Amygdala (tissue), 56 donors: ENCODE results near the gene GRIFIN.

Experiments
- DNase-seq, 56 donors: peaks; one replicate each; lab custom pipeline; 2025; lab: John Stamatoyannopoulos, UW

The GRIFIN gene

DNA sequence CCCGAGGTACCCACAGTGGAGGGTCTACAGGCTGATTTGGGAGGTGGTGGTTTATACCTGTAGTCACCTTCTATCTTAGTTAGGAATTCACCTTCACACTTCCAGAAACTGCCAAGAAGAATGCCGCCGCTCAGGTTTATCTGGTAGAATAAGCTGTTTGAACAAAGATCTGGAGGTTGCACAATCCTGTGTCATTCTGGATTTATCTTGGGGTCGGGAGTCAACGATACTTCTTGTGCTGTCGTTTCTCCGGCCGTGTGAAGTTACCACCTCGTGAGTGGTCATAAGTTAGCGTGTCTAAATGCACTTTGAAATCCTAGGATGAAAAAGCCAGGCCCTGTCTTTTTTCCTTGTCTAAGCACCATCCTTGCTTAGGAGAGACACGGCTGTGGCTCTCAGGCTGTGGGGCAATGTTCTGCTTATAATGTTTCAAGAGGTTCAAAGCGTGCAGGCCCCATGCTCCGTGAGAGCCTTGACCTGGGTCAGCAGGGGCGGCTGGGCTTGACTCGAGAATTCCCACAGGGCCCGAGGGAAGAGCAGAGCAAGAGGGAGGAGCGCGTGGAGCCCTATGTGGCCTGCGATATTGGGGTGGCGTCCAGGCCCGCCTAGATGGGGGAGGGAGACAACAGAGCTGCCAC is 35.5 kb downstream of the GRIFIN start:
- DNase-seq, result no peak

DNA sequence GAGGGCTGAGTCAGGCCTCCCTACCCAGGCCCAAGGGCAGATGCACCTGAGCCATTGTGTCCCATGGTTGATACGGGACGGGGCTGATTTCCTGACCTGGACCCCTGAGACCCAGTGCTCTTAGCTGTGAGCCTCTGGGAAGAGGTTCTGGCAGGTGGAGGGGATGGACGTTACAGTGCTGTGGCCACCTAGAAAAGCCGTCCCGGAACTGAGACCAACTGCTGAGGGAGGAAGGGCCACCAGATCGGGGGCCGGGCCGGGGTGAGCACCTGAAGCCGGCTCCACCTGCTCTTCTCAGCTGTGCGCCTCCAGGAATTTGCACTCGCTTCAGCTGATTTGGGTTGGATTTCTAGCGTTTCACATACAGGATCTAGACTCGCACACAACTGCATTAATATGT is 37.4 kb downstream of the GRIFIN start:
- DNase-seq, result no peak

DNA sequence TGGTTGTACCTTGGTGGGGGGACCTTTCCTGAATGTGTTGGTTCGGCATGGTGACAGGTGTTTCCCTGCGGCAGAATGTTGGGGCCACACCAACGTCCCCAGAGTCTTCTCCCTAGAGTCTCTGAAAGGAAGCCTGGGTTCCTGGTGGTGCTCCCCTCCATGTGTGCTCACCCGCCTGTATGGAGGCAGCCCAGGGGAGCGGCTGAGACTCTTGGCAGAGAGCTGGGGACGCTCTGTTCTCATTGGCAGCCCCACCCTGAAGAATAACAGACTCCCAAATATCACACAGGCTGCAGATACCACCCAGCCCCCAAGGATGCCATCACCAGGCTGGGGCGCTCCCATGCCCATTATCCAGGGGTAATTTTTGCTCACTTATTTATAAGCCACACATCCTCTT is 38.0 kb downstream of the GRIFIN start:
- no peak for DNase-seq

DNA sequence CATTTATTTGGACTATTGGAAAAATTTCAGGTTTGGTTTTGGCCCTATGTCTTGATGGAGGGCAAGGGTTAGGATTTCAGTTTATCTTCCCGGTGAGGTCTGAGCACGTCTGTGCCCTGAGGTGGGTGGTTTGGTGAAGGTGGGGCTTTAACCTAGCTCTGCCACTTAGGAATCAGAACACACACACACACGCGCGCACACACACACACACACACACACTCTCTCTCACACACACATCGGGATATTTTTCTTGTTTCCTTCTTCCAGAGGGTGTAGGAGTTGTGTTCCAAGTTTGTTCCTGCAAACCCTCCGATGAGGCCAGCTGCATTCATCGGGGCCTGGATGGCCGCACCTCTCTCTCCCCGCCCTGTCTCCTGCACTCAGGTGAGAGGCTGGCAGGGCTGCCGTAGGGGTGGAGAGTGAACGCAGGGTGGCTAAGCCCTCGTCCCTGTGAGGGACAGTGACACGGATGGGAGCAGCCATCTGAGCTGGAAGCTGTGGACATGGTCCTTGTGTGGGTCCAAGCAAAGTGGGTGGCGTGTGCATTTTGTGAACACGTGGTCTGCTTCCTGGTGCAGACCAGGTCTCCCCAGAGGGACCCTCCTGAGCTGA is 38.6 kb downstream of the GRIFIN start:
- DNase-seq, result no peak

DNA sequence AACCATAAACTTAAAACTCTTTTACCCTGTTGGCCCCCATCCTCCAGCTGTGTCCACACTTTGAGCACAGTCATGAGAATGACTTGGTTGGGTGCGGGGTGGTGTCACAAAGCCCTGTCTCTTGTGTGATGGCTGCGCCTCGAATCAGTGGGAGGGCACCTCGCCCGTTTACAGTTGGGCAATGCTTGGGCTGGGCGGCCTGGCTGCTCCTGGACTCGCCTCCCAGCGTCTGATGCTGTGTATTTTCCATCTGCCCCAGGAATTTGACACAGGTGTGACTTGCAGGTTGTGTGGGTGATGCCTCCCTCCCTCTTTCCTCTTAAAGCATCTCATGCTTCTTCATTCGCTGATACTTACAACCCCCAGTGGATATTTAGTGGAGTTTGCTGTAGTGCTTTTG is 39.1 kb downstream of the GRIFIN start:
- DNase-seq, result no peak

DNA sequence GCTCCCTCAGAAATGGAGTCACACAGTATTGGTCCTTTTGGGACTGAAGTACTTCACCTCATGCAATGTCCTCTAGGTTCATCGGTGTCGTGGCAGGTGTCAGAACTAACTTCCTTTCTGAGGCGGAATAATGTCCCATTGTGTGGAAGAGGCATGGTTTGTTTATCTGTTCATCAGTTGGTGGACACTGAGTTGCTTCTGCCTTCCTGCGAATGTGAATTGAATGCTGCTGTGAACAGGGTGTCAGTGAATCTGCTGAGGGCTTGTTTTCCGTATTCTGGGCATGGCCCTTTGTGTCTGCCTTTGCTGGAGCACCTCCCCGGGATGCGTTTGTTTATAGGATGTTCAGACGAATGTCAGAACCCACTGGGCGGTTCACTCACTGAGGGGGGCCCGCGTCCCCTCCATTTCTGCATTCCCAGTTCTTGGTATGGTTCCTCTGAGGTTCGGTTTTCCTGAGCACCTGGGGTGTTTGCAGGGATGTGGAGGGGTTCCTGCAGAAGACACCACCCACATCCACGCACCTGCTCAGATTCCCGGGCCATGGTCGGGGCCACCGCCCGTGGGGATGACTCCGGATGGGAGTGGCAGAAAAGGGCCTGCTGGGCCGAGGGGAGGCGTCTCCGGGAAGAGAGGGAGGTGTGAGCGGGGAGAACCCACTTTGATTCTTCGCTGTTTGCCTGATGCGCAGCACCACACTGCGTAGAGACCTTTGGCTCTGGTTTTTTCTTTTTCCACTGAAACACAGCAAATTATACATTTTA is 39.7 kb downstream of the GRIFIN start:
- DNase-seq, result peak in 1 of 56 donors; percentile 10

DNA sequence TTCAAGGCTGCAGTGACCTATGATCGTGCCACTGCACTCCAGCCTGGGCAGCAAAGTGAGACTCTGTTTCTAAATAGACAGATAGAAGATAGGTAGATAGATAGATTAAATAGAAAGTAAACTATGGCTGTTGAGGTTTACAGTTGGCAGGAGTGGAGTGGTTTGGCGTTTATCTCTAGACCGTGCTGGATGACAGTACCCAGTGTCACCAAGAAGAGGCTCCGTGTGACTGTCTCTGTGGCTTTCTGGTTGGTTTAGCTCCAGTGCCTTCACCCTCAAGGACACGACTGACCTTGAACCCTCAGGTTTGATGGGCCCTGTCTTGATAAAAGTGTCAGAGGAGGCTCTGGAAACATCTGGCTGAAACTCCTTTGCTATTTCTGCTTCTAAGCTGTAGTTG is 41.1 kb downstream of the GRIFIN start:
- DNase-seq, result no peak

DNA sequence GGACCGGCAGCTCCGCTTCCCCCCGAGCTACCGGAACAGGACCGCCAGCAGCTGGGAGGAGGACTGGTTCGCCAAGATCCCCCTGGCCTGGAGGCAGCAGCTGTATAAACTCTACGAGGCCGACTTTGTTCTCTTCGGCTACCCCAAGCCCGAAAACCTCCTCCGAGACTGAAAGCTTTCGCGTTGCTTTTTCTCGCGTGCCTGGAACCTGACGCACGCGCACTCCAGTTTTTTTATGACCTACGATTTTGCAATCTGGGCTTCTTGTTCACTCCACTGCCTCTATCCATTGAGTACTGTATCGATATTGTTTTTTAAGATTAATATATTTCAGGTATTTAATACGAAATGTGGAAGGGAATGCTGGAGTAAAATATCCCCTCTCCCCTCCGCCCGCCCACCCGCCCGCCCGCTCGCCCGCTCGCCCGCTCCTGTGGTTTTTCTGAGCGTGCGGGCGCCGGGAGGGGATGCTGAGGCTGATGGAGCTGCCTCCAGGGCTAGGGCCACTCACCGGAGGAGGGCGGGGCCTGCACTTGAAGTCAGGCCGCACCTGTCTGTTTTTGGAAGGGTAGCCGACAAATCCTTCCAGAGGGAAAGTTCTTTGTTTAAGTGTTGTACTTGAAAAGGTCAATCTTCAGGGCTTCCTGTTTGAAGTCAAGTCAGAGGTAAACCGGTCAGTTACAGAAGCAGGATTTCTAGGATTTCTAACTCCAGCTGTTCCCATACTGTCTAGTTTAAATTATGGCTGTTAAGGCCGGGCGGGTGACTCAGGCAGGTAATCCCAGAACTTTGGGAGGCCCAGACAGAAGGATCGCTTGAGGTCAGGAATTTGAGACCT is 42.3 kb downstream of the GRIFIN start:
- no peak for DNase-seq

DNA sequence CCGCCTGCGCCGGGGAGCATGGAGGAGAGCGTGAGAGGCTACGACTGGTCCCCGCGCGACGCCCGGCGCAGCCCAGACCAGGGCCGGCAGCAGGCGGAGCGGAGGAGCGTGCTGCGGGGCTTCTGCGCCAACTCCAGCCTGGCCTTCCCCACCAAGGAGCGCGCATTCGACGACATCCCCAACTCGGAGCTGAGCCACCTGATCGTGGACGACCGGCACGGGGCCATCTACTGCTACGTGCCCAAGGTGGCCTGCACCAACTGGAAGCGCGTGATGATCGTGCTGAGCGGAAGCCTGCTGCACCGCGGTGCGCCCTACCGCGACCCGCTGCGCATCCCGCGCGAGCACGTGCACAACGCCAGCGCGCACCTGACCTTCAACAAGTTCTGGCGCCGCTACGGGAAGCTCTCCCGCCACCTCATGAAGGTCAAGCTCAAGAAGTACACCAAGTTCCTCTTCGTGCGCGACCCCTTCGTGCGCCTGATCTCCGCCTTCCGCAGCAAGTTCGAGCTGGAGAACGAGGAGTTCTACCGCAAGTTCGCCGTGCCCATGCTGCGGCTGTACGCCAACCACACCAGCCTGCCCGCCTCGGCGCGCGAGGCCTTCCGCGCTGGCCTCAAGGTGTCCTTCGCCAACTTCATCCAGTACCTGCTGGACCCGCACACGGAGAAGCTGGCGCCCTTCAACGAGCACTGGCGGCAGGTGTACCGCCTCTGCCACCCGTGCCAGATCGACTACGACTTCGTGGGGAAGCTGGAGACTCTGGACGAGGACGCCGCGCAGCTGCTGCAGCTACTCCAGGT is 43.1 kb downstream of the GRIFIN start:
- no peak for DNase-seq

DNA sequence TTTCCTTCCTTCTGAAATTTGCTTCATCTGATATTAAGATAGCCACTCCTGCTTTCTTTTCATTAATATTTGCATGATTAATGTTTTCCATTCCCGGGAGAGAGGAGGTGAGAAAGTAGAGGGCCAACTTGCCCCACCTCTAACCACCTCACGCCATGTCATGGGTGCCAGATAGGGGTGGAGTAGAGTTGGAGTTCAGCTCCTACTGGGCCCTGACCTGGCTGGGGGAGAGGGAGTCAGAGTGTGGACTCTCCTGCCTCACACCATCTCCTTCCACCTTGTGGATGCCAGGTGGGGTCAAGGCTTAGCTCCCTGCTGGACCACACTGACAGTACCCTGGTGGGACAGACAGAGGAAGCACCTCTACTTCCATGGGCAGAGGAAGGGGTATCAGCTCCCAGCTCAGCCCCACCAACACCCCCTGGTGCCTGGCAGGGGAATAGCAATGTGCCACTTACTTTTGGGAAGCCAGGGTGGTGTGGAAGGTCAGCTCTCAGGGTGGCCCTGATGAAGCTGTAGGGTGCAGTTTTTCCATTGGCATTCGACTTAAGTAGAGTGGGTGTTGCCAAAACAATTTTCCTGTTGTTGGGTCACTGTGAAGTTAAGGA is 44.8 kb downstream of the GRIFIN start:
- DNase-seq, result no peak

DNA sequence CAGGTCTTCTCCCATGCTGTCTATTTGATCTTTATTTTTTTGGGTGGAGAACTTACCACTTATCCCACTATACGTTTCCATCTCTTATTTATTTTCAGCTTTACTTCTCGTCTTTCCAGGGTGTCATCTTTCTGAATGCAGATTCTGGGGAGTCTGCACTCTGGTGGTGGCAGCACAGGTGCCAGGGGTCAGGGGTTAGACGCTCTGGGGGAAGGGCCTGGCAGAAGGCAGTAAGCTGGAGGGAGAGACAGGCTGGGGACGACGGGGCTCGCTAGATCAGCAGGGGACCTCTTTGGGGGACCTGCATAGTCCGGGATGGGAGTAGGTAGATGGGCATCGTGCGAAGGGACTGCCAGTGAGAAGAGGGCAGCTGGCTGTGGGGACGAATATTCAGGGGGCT is 50.4 kb downstream of the GRIFIN start:
- no peak for DNase-seq
